H1 (cell line): ENCODE results near the gene HES5. TPM values are rescaled to one million over a fixed set of nuclear protein-coding genes. Genes with fewer than 3 reads are reported as not detected.

Experiments used
- CHD2 ChIP-seq: IDR thresholded peaks from 2 replicates; pipeline ENCODE4 v1.6.1; 2012; ENCODE audit warnings: low read length, improper control_type of control experiment
- CTBP2 ChIP-seq: IDR thresholded peaks from 2 replicates; pipeline ENCODE4 v1.7.0; 2011; ENCODE audit warnings: borderline replicate concordance, mild to moderate bottlenecking, moderate library complexity, mixed read lengths, low read length; ENCODE audit not compliant: insufficient read depth, insufficient read length
- polyA plus RNA-seq, 7 experiments: library from polyadenylated mRNA; depleted of rRNA in 3 of 7; stranded (reverse) in 5 of 7; unstranded in 2 of 7; fragments of >200 nt in 5 of 7; fragments of 200-250 nt in 2 of 7; gene quantifications; 1 replicate in 5 of 7; 2 replicates in 1 of 7; 4 replicates in 1 of 7; pipeline versions ENCODE4 v1.2.1 to v1.2.3, GENCODE V29; 2011 to 2013; ENCODE audit warnings: missing spikeins in 2 of 7, mixed read lengths in 2 of 7
- total RNA-seq: library from RNA; stranded (reverse); fragmentation: NEBNext Ultra II Directional; extraction: Animal tissue kit (Norgen Biotek cat#: 25700); gene quantifications from 2 replicates; pipeline ENCODE4 v1.2.1, GENCODE V29; 2021

HES5 gene
- total and polyA plus RNA-seq, 2 of the 8 experiments (the other 6 are each of a cell fraction or from before 2014, with no cell fraction given): 0.22 TPM; not detected in 1

- TF ChIP-seq CTBP2: no peak
- TF ChIP-seq CHD2: no peak
These were observed 14.3 kb downstream of the HES5 start (continued) for GRCh38 chr1:2515763-2516080.
